ENCODE results near the gene ISX.
A peak's percentile ranks its signal among the peaks of the same experiment; 100 is the strongest.
"Not testable (repeated sequence)": the region's sequence is repeated elsewhere in the genome, so short reads cannot be mapped to it uniquely, and the experiment has no call there.

Gene ISX

DNA sequence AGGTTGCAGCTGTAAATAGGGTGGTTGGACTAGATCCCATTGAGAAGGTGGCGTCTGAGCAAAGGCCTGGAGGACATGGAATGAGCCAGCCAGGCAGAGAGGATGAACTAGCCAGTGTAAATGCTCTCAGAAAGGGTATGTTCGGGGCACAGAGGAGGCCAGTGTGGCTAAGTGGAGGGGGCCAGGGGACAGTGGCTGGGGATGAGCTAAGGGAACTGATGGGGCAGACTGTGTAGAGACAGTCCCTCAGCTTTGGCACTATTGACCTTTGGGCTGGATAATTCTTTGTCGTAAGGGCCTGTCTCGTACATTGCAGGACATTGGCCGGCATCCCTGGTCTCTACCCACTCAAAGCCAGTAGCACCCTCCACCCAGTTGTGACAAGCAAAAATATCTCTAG is 43.7 kb upstream of the ISX start:
- H3K4me3 ChIP-seq (ENCODE audit: low read depth, low read length) = no peak overlapping the region

GRCh38 chr22:35023692-35024363 is 42.1 kb upstream of the ISX start:
- peak; percentile 70 for DNase-seq (ENCODE audit: low read depth)
- TF ChIP-seq CTCF (IDR thresholded peaks at IDR 0.05; ENCODE audit: low read depth, low read length) = peak; percentile 96
- no peak for TF ChIP-seq POLR2A (IDR thresholded peaks at IDR 0.05; ENCODE audit: extremely low read depth, insufficient read length)
- no peak overlapping the region for H3K4me3 ChIP-seq (ENCODE audit: low read depth, low read length)

More for the DNA sequence above, 43.7 kb upstream of the ISX start:
- TF ChIP-seq CTCF (IDR thresholded peaks at IDR 0.05; ENCODE audit: low read depth, low read length) (no peak), MAX (IDR thresholded peaks at IDR 0.05; ENCODE audit: low read depth, low read length) (no peak), POLR2A (IDR thresholded peaks at IDR 0.05; ENCODE audit: extremely low read depth, insufficient read length) (no peak), MYC (IDR thresholded peaks at IDR 0.05; ENCODE audit: low read depth, low read length) (no peak)
- no peak for DNase-seq (ENCODE audit: low read depth)

- no peak overlapping the region for H3K4me3 ChIP-seq (ENCODE audit: low read depth, low read length)
- TF ChIP-seq CTCF (IDR thresholded peaks at IDR 0.05; ENCODE audit: low read depth, low read length) (no peak), MAX (IDR thresholded peaks at IDR 0.05; ENCODE audit: low read depth, low read length) (no peak), MYC (IDR thresholded peaks at IDR 0.05; ENCODE audit: low read depth, low read length) (no peak), POLR2A (IDR thresholded peaks at IDR 0.05; ENCODE audit: extremely low read depth, insufficient read length) (no peak)
- DNase-seq (ENCODE audit: low read depth) = no peak
Observed at GRCh38 chr22:35024364-35024692, 41.6 kb upstream of the ISX start.

DNA sequence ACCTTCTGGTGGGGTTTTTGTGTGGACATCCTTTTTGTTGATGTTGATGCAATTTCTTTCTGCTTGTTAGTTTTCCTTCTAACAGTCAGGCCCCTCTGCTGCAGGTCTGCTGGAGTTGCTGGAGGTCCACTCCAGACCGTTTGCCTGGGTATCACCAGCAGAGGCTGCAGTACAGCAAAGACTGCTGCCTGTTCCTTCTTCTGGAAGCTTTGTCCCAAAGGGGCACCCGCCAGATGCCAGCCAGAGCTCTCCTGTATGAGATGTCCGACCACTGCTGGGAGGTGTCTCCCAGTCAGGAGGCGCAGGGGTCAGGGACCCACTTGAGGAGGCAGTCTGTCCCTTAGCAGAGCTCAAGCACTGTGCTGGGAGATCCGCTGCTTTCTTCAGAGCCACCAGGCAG is 35.8 kb upstream of the ISX start:
- DNase-seq (ENCODE audit: low read depth); H3K4me3 ChIP-seq (ENCODE audit: low read depth, low read length): not testable (repeated sequence)

DNA sequence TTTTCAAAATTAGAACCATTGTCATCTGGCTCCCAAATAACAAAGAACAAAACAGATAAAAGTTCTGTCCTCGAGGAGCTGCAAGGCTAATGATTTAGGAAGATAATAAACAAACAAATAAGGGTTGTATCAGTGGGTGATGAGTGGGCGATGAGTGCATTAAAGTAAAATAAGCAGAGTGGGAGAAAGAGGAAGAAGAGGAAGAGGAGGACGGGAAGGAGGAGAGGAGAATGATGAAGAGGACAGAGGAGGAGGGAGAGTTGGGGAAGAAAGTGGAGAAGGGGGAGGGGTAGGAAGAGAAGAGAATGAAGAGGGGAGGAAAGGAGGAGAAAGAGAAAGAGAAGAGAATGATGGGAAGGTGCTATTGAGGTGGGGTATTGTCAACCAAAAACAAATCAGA is 33.4 kb upstream of the ISX start:
- DNase-seq (ENCODE audit: low read depth) = no peak
- TF ChIP-seq MYC (IDR thresholded peaks at IDR 0.05; ENCODE audit: low read depth, low read length) (no peak), POLR2A (IDR thresholded peaks at IDR 0.05; ENCODE audit: extremely low read depth, insufficient read length) (no peak), CTCF (IDR thresholded peaks at IDR 0.05; ENCODE audit: low read depth, low read length) (no peak), MAX (IDR thresholded peaks at IDR 0.05; ENCODE audit: low read depth, low read length) (no peak)
- no peak overlapping the region for H3K4me3 ChIP-seq (ENCODE audit: low read depth, low read length)

GRCh38 chr22:35033635-35034296 is 32.2 kb upstream of the ISX start:
- no peak overlapping the region for H3K4me3 ChIP-seq (ENCODE audit: low read depth, low read length)
- DNase-seq (ENCODE audit: low read depth) = no peak
- no peak for TF ChIP-seq MYC (IDR thresholded peaks at IDR 0.05; ENCODE audit: low read depth, low read length)
- no peak for TF ChIP-seq MAX (IDR thresholded peaks at IDR 0.05; ENCODE audit: low read depth, low read length)
- TF ChIP-seq CTCF (IDR thresholded peaks at IDR 0.05; ENCODE audit: low read depth, low read length) = no peak
- TF ChIP-seq POLR2A (IDR thresholded peaks at IDR 0.05; ENCODE audit: extremely low read depth, insufficient read length) = no peak

Measured in NB4 (cell line).